ENCODE measurements around the gene NAV2.
A peak's percentile ranks its signal among the peaks of the same experiment; 100 is the strongest.

Gene NAV2

GRCh38 chr11:19842505-19842904, 129.9 kb downstream of the NAV2 start:
- no peak for DNase-seq

GRCh38 chr11:19843079-19843478, 130.4 kb downstream of the NAV2 start:
- no peak for DNase-seq

- no peak for DNase-seq
Measured at GRCh38 chr11:19844012-19844411, 131.4 kb downstream of the NAV2 start.

GRCh38 chr11:19844806-19845205, 132.2 kb downstream of the NAV2 start:
- no peak for DNase-seq

DNA sequence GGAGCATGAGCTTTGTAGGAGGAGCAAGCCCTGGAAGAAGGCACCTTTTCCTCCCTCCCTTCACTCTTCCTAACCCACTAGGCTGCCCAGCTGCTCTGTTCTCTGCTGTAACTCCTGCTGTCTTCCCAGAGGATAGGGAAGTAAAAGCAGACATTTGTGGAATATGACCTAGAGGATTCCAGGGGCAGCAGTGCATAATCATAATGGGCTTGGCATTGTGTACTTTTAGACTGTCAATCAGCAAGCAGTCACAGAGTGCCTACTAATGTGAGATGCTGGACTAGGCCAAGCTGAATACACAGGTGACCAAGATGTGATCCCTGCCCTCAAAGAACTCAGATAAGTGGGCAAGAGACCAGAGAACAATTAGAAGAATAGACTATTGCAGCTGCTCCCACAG, 133.0 kb downstream of the NAV2 start:
- no peak for DNase-seq

DNA sequence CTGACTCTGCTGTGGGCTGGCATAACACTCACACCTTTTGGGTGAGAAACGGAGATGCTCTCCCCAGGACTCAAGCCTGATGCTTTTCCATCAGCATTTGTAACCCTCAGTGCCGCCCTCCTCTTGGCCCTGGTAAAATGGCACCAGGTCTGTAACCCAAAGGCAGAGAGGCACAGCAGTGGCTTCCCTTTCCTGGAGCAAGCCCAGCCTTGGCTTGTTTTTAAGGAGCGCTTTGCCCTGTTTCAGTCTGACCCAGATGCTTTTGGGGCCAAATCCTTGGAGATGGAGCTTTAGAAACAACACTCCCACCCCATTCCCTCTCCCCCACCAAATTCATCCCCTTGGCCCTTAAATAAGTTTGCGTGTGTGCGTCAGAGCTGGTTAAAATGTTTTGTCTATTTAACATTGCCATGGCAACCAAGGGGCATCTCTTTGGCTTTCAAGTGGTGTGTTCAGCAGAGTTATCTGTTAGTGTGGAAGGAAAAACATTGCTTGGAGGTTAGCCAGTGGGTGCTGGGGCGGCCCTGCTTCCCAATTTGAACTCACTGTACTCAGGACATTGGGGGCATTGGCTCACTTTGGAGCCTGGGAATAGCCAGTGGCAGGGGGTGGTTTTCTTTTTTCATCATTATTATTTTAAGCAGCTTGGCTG, 134.1 kb downstream of the NAV2 start:
- no peak for DNase-seq

DNA sequence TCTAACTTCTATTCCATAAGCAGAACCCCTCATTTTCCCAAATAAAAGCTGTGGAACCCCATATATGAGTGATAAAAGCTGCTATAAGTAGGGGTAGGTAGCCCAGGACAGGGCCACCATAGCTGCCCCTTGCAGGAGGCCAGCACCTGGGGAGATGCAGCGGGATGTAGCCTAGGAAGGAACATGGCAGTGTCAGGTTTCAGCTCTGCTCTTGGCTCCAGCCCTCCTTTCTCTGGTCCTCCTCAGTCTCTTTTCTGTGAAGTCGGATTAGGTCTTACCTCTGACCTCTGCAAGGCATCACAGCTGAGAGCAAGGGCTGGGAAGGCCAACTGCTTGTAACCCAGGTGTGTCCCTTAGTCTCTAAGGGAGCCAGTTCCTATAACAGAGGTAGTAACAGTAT, 135.6 kb downstream of the NAV2 start:
- no peak for DNase-seq

- peak; percentile 51 for DNase-seq
Measured at GRCh38 chr11:19849107-19849789, 136.6 kb downstream of the NAV2 start.

DNA sequence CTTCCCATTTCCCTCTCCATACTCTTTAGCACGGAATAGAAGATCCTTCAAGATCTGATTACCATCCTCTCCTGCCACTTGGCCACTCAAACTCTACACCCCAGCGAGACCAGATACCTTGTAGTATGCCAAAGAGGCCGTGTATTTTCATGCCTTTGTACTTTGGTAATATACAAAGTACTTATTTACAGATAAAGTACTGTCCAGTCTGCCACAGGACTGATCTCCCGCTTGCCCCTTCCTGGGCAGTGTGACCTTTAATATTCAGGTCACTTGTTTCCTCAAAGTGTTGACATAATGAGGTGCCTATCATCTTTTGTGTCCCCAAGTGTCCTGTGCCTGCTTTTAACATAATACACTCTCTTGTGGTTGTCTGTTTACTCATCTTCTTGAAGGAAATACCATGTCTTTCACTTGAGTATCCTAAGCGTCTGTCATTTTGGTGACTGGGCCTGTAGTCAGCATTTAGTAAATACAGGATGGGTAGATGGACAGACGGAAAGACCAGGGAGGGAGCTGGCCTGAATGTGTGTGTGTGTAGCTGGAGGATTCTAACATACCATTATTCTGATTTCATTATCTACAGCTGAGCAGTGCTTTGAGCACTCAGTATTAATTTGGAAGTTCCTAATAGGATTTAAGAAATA, 137.4 kb downstream of the NAV2 start:
- DNase-seq, result peak; percentile 48

- no peak for DNase-seq
Measured at GRCh38 chr11:19852288-19852687, 139.7 kb downstream of the NAV2 start.

DNA sequence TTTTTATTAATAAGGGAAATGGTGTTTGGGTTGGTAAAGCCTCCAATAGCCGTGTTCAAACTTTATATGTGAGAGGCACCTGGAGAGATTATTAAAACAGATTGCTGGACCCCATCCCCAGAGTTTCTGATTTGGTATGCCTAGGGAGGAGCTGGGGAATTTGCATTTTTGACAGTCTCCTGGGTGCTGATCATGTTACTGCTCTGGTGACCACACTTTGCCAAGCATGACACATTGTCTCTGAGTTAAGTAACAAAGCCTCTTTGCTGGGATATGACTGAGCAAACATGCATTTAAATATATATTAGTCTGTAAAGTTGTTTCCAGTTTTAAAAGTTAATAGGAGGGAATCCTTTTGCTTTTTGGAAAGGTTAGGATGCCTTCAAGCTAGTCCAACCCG, 140.4 kb downstream of the NAV2 start:
- DNase-seq, result peak; percentile 25

GRCh38 chr11:19853920-19854319, 141.3 kb downstream of the NAV2 start:
- DNase-seq, result no peak

DNA sequence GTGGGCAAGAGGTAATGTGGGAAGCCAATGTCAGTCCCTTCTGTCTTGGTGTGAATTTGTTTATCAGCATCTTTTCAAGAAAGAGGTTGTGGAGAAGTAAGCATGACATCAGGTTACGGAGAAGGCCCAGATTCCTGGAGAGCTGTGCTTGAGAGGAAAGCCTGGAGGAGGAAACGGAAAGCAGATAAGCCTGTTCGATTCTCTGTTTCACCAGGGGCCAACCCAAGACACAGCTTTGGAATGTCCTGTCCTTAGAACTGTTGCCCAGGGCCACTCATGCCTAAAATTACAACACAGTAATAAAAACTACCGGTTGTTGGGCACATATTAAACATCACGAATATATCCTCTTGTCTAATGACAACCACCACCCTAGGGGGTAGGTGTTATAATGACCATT, 148.5 kb downstream of the NAV2 start:
- DNase-seq, result no peak

- DNase-seq, result no peak
Measured at GRCh38 chr11:19862091-19862490, 149.5 kb downstream of the NAV2 start.

- no peak for DNase-seq
Measured at GRCh38 chr11:19864141-19865140, 151.8 kb downstream of the NAV2 start.

- DNase-seq, result no peak
Measured at GRCh38 chr11:19866037-19866436, 153.4 kb downstream of the NAV2 start.

- no peak for DNase-seq
Measured at GRCh38 chr11:19866521-19866920, 153.9 kb downstream of the NAV2 start.

DNA sequence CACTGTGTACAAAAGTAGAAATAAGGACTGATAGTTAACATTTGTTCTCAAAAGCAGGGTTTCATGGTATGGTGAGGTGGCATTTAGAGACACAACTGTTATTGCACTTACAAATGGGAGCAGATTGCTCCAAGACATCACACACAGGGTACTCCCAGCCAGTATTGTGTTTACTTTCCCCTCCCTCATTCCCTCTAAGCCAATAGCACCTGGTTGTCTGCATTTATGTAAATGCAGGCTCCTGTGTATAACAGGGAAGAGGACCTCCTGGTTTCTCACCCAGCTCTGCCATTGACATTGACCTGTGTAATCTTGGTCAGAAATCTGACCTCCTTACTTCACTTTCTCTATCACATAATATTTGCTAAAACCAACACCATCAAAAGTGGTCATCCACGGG, 154.4 kb downstream of the NAV2 start:
- no peak for DNase-seq

DNA sequence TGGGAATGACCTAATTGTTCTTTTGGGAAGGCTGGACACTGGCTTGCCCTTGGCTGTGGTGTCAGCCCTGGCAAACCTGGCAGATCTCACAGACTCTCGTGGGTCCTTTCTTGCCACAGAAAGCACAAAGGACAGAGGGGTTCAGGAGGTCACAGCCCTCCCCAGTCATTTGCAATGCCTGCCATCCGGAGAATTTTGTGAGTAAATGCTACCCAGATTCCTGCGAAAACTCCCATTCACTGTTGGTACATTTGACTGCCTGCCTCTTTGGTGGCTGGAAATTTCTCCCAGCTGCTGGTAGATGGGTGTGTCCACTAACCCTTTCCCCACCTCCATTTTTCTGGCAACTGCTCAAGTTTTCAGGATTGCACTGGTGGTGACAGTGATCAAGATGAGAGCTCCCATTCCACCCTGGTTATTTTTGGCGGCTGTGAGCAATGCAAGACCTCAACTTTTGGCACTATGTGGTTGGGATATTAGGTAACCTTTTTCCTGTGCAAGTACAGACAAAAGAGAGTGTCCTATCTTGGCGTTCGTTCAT, 155.7 kb downstream of the NAV2 start:
- peak; percentile 58 for DNase-seq

GRCh38 chr11:19868871-19869270, 156.2 kb downstream of the NAV2 start:
- DNase-seq, result no peak

- no peak for DNase-seq
Measured at GRCh38 chr11:19869466-19869865, 156.8 kb downstream of the NAV2 start.

DNA sequence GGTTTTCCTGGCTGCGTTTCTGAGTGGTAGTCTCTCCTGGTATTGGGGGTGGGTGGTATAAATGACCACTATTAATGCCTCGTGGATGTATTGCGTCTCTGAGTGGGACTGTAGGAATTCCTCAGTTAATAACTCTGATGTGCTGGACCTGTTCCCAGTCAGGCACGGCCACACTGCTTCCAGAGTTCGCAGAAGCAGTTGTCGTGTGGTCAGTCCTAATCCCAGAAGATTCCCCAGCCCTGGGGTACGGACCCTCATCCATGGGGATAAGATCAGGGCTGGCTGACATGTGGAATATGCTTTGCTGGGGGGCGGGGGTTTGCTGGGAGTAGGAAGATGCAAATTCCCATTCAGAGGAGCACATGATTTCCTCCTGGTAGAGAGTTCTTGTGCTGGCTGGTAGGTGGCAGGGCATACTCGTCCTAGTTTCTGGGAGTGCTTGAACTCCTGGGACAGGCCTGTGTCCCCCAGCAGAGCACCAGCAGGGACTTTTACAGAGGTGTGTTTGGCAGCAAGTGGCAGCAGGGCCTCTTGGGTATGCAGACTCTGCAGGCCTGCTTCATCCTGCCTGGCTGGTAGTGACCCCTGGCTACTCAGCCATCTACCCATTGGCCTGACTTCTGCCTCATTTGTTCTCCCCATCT, 157.4 kb downstream of the NAV2 start:
- DNase-seq, result no peak

Data from HCEC 1CT (cell line).